CD8-positive, alpha-beta memory T cell (primary cell): ENCODE data around the gene ESPNL. TPM values are rescaled to one million over a fixed set of nuclear protein-coding genes. Genes with fewer than 3 reads are reported as not detected.

Experiments
- CTCF ChIA-PET: fragments of 350-600 bp; sonication (Branson Sonifier 250); formaldehyde crosslinking; loops from one replicate; lab custom pipeline; 2021; ENCODE audit warnings: antibody characterized with exemption; lab: Charles Lee
- POLR2A ChIA-PET: fragments of 350-600 bp; sonication (Branson Sonifier 250); formaldehyde crosslinking; loops from one replicate; lab custom pipeline; 2021; ENCODE audit warnings: antibody characterized with exemption; lab: Charles Lee
- DNase-seq, 5 donors: peaks; one replicate each; pipeline versions ENCODE4 v3.0.0 to v3.0.0-alpha.2; 2020 to 2022; ENCODE audit warnings: mixed read lengths in 1 of 5
- H3K27ac ChIP-seq: one replicate; pipeline ENCODE4 v1.7.0; 2013; ENCODE audit warnings: low read depth, mild to moderate bottlenecking, low read length, moderate library complexity
- H3K27me3 ChIP-seq: 2 replicates; pipeline ENCODE4 v1.7.0; 2013; ENCODE audit warnings: low read length, mild to moderate bottlenecking; ENCODE audit not compliant: insufficient read depth, poor library complexity, severe bottlenecking
- H3K36me3 ChIP-seq: 2 replicates; pipeline ENCODE4 v1.7.0; 2013; ENCODE audit warnings: mild to moderate bottlenecking, low read length, moderate library complexity; ENCODE audit not compliant: insufficient read depth
- H3K4me1 ChIP-seq: 2 replicates; pipeline ENCODE4 v1.7.0; 2013; ENCODE audit warnings: mild to moderate bottlenecking, low read length, moderate library complexity; ENCODE audit not compliant: insufficient read depth
- H3K4me3 ChIP-seq: 2 replicates; pipeline ENCODE4 v1.7.0; 2013; ENCODE audit warnings: mild to moderate bottlenecking, low read length
- H3K9me3 ChIP-seq: 2 replicates; pipeline ENCODE4 v1.7.0; 2013; ENCODE audit warnings: mild to moderate bottlenecking, low read length
- H3K27ac Mint-ChIP-seq, 8 donors: one replicate each; pipeline ENCODE4 v1.8.0; 2020 to 2021; ENCODE audit warnings: mixed read lengths in 8 of 8, mild to moderate bottlenecking in 6 of 8, inconsistent platforms in 3 of 8, moderate library complexity in 3 of 8
- H3K27me3 Mint-ChIP-seq, 2 donors: one replicate each; pipeline ENCODE4 v1.8.0; 2020 to 2021; ENCODE audit warnings: mixed read lengths in 2 of 2, mild to moderate bottlenecking in 1 of 2, moderate library complexity in 1 of 2
- H3K36me3 Mint-ChIP-seq, 3 donors: one replicate each; pipeline ENCODE4 v1.8.0; 2020 to 2021; ENCODE audit warnings: mixed read lengths in 3 of 3, inconsistent platforms in 1 of 3, mild to moderate bottlenecking in 1 of 3
- H3K4me1 Mint-ChIP-seq, 3 donors: one replicate each; pipeline ENCODE4 v1.8.0; 2020 to 2021; ENCODE audit warnings: mixed read lengths in 3 of 3, inconsistent platforms in 1 of 3, mild to moderate bottlenecking in 1 of 3
- H3K4me3 Mint-ChIP-seq, 7 donors: one replicate each; pipeline ENCODE4 v1.8.0; 2020 to 2021; ENCODE audit warnings: mixed read lengths in 7 of 7, mild to moderate bottlenecking in 6 of 7, moderate library complexity in 4 of 7, inconsistent platforms in 2 of 7
- H3K9me3 Mint-ChIP-seq, 5 donors: one replicate each; pipeline ENCODE4 v1.8.0; 2020 to 2022; ENCODE audit warnings: mixed read lengths in 5 of 5, mild to moderate bottlenecking in 3 of 5, moderate library complexity in 2 of 5, inconsistent platforms in 1 of 5
- polyA plus RNA-seq: library from polyadenylated mRNA; unstranded; fragments of 300-500 nt; fragmentation: Illumina TruSeq; gene quantifications from one replicate; pipeline ENCODE4 v1.2.3, GENCODE V29; 2021
- total RNA-seq, 2 experiments: library from RNA; stranded (reverse); gene quantifications; one replicate each; pipeline ENCODE4 v1.2.3, GENCODE V29; 2021

Gene ESPNL
- total and polyA plus RNA-seq, 3 experiments from 2014 or later, result not detected

GRCh38 chr2:238155051-238155760, 55.1 kb downstream of the ESPNL start:
- Mint-ChIP-seq H3K4me1 (peaks cover 5 to 10% (median 7%) of the 10 kb centered on the region in 3 donors), H3K9me3 (peaks cover 0 to 2% (median 0%) of the 10 kb centered on the region in 5 donors), H3K27me3 (peaks cover 7 to 11% of the 10 kb centered on the region in 2 donors), H3K27ac (no peak overlapping the region), H3K4me3 (no peak overlapping the region), H3K36me3 (no peaks in the 10 kb centered on the region)
- CTCF ChIA-PET, result interaction anchor here (1.0 kb wide), 1 partner anchor 108 kb away, joined by 4 read pairs; no protein-coding TSS in a partner anchor
- Histone ChIP-seq H3K27me3 (no peaks in the 10 kb centered on the region), H3K9me3 (no peaks in the 10 kb centered on the region), H3K36me3 (no peaks in the 10 kb centered on the region), H3K4me1 (peaks cover 9% of the 10 kb centered on the region), H3K27ac (no peak overlapping the region), H3K4me3 (no peak overlapping the region)
- DNase-seq, result no peak
- POLR2A ChIA-PET, result no interaction called here

DNA sequence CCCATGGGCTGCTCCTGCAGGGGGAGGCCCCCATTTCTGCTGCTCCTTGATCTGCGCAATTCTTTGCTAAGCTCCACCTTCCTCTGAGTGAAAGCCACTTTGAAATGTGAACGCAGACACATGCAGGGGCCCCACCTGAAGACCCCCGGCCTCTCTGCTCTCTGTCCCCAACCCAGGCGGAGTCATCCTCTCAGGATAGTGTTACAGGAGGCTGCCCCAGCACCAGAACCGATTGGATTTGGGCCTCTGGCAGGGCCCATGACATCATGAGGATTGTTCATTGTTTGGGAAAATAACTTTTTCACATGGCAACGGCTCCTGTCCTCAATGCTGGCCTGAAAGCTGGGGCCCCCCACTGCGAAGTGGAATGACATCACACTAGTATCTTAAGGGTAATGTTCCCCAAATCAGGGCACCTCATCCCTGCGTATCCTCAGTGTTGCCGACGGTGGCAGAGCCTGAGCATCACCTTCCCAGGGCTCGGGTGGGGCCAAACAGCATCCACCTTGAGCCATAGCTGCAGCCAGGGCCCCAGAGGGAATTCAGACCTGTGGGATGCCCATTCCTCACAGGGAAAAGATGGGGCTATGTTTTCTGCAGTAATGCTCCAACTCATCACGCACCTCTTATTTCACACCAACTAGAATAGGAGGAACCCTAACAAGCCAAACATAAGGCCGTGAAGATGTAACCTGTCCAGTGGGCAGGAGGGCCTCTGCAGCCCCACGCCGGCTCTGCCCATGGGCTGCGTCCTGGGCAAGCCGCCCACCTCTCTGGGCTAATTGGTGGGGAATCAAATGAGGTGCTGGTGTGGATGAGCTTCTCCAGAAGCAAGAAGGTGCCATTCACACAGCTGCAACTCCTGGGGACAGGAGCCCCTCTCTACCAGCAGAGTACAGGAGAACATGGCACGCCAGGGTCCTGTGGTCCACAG, 55.9 kb downstream of the ESPNL start:
- peaks cover 7 to 16% (median 9%) of the 10 kb centered on the region in 3 donors for H3K4me1 Mint-ChIP-seq
- POLR2A ChIA-PET, result no interaction called here
- H3K27me3 Mint-ChIP-seq, result peaks cover 7 to 18% of the 10 kb centered on the region in 2 donors
- Histone ChIP-seq H3K9me3 (no peaks in the 10 kb centered on the region), H3K36me3 (no peaks in the 10 kb centered on the region), H3K4me3 (no peak overlapping the region), H3K27ac (no peak overlapping the region), H3K4me1 (peaks cover 9% of the 10 kb centered on the region), H3K27me3 (no peaks in the 10 kb centered on the region)
- H3K36me3 Mint-ChIP-seq, result no peaks in the 10 kb centered on the region
- CTCF ChIA-PET, result interaction anchor here (1.0 kb wide), 1 partner anchor 107 kb away, joined by 4 read pairs; no protein-coding TSS in a partner anchor
- H3K27ac Mint-ChIP-seq, result no peak overlapping the region
- DNase-seq, result no peak
- peaks cover 0 to 2% (median 0%) of the 10 kb centered on the region in 5 donors for H3K9me3 Mint-ChIP-seq
- H3K4me3 Mint-ChIP-seq, result no peak overlapping the region

GRCh38 chr2:238157506-238158017, 57.4 kb downstream of the ESPNL start:
- H3K9me3 Mint-ChIP-seq, result peaks cover 0 to 2% (median 0%) of the 10 kb centered on the region in 5 donors
- peaks cover 7 to 18% of the 10 kb centered on the region in 2 donors for H3K27me3 Mint-ChIP-seq
- Histone ChIP-seq H3K27ac (no peak overlapping the region), H3K4me1 (peaks cover 9% of the 10 kb centered on the region), H3K36me3 (no peaks in the 10 kb centered on the region), H3K4me3 (no peak overlapping the region), H3K27me3 (no peaks in the 10 kb centered on the region), H3K9me3 (no peaks in the 10 kb centered on the region)
- ChIA-PET CTCF (no interaction called here), POLR2A (no interaction called here)
- no peak overlapping the region for H3K27ac Mint-ChIP-seq
- no peaks in the 10 kb centered on the region for H3K36me3 Mint-ChIP-seq
- peak overlapping the region in 2 of 7 donors; percentile 8 to 68 for H3K4me3 Mint-ChIP-seq
- DNase-seq, result peak in 1 of 5 donors; percentile 36
- H3K4me1 Mint-ChIP-seq, result peaks cover 7 to 16% (median 9%) of the 10 kb centered on the region in 3 donors

GRCh38 chr2:238158018-238158508, 57.9 kb downstream of the ESPNL start:
- peak overlapping the region in 1 of 7 donors; percentile 68 for H3K4me3 Mint-ChIP-seq
- peaks cover 0 to 2% (median 0%) of the 10 kb centered on the region in 5 donors for H3K9me3 Mint-ChIP-seq
- H3K27ac Mint-ChIP-seq, result no peak overlapping the region
- no peaks in the 10 kb centered on the region for H3K36me3 Mint-ChIP-seq
- CTCF ChIA-PET, result no interaction called here
- Histone ChIP-seq H3K4me3 (no peak overlapping the region), H3K36me3 (no peaks in the 10 kb centered on the region), H3K27ac (no peak overlapping the region), H3K4me1 (peaks cover 9% of the 10 kb centered on the region), H3K9me3 (no peaks in the 10 kb centered on the region), H3K27me3 (no peaks in the 10 kb centered on the region)
- peaks cover 7 to 17% (median 9%) of the 10 kb centered on the region in 3 donors for H3K4me1 Mint-ChIP-seq
- DNase-seq, result peak in 1 of 5 donors; percentile 43
- POLR2A ChIA-PET, result no interaction called here
- H3K27me3 Mint-ChIP-seq, result peaks cover 7 to 18% of the 10 kb centered on the region in 2 donors

DNA sequence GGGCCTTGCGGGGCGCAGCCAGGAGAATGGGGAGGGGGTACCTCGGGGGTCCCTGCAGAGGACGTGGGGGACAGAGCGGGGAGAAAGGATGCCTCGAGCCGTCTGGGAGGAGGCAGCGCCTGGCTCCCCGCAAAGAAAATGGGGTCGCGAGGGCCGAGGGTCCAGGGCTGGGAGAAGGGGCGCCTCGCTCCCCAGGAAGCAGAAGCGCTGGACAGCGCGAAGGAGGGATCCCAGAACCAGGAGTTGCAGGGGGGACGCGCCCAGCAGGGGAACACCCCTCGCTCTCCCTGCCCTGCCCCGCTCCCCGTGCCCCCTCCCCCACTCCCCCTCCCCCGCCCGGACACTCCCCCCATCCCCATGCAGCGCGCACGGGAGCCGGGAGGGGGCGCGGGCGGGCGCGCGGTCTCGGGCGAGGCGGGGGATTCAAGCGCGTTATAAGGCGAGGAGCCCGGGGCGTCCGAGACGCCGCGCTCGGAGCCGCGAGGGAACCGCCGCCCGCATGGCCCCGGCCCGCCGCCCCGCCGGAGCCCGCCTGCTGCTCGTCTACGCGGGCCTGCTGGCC, 58.5 kb downstream of the ESPNL start, which contains the start of gene ERFE:
ERFE (plus strand) TSS at position 462 of the 562 bp plus-strand sequence; CDS start at position 500, 38 bp downstream.
- Histone ChIP-seq H3K36me3 (no peaks in the 10 kb centered on the region), H3K4me3 (no peak within 1 kb of the TSS), H3K4me1 (peaks cover 9% of the 10 kb centered on the region), H3K27ac (no peak within 1 kb of the TSS), H3K27me3 (no peaks in the 10 kb centered on the region), H3K9me3 (no peaks in the 10 kb centered on the region)
- Mint-ChIP-seq H3K27me3 (peaks cover 7 to 18% of the 10 kb centered on the region in 2 donors), H3K9me3 (peaks cover 0 to 2% (median 0%) of the 10 kb centered on the region in 5 donors), H3K4me1 (peaks cover 7 to 19% (median 9%) of the 10 kb centered on the region in 3 donors), H3K4me3 (peak within 1 kb of the TSS; percentile 34 to 77 (median 71)), H3K36me3 (no peaks in the 10 kb centered on the region), H3K27ac (no peak within 1 kb of the TSS)
- DNase-seq, result peak in 3 of 5 donors; percentile 20 to 47 (median 27)
- POLR2A ChIA-PET, result no interaction called here
- CTCF ChIA-PET, result no interaction called here

DNA sequence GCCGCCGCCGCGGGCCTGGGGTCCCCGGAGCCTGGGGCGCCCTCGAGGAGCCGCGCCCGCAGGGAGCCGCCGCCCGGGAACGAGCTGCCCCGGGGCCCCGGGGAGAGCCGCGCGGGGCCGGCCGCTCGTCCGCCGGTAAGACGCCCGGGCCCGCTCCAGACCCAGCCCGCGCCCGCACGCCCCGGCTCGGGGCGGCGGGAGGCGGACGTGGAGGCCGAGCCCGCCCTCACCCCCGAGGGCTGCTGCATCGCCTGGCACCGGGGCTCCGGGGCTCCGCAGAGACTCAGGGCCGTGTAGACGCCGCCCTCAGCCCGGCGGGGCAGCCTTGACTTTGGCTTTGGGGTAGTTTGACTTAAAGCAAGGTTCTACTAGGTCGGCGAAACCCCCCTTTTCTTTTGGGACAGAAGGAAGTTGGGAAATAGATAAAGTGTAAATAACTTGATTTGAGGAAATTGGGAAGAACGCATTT, 59.0 kb downstream of the ESPNL start:
- H3K4me1 ChIP-seq, result peaks cover 9% of the 10 kb centered on the region
- no peaks in the 10 kb centered on the region for H3K27me3 ChIP-seq
- no peaks in the 10 kb centered on the region for H3K9me3 ChIP-seq
- Mint-ChIP-seq H3K9me3 (peaks cover 0 to under 1% (median 0%) of the 10 kb centered on the region in 5 donors), H3K4me1 (peaks cover 7 to 19% (median 9%) of the 10 kb centered on the region in 3 donors), H3K27me3 (peaks cover 7 to 18% of the 10 kb centered on the region in 2 donors), H3K4me3 (peak overlapping the region; percentile 34 to 77 (median 71)), H3K36me3 (no peaks in the 10 kb centered on the region), H3K27ac (no peak overlapping the region)
- H3K4me3 ChIP-seq, result no peak overlapping the region
- no peak overlapping the region for H3K27ac ChIP-seq
- peak in 2 of 5 donors; percentile 21 to 43 for DNase-seq
- ChIA-PET CTCF (interaction anchor here (0.6 kb wide), 1 partner anchor 96 kb away, joined by 3 read pairs; no protein-coding TSS in a partner anchor), POLR2A (no interaction called here)
- no peaks in the 10 kb centered on the region for H3K36me3 ChIP-seq

GRCh38 chr2:238159661-238160205, 59.6 kb downstream of the ESPNL start:
- DNase-seq, result peak in 1 of 5 donors; percentile 43
- ChIA-PET CTCF (no interaction called here), POLR2A (no interaction called here)
- Histone ChIP-seq H3K36me3 (no peaks in the 10 kb centered on the region), H3K4me1 (peaks cover 9% of the 10 kb centered on the region), H3K27me3 (no peaks in the 10 kb centered on the region), H3K9me3 (no peaks in the 10 kb centered on the region), H3K27ac (no peak overlapping the region), H3K4me3 (no peak overlapping the region)
- Mint-ChIP-seq H3K27me3 (peaks cover 9 to 18% of the 10 kb centered on the region in 2 donors), H3K36me3 (no peaks in the 10 kb centered on the region), H3K27ac (no peak overlapping the region), H3K9me3 (no peaks in the 10 kb centered on the region), H3K4me3 (peak overlapping the region; percentile 34 to 77 (median 71)), H3K4me1 (peaks cover 7 to 22% (median 9%) of the 10 kb centered on the region in 3 donors)
